Glutamatergic neuron (in vitro differentiated cells): Measurements from ENCODE around the gene ANGPTL4. TPM values are rescaled to one million over a fixed set of nuclear protein-coding genes. Genes with fewer than 3 reads are reported as not detected.

Experiments
- DNase-seq: peaks from one replicate; pipeline ENCODE4 v3.0.0; 2022
- H3K27ac Mint-ChIP-seq: one replicate; pipeline ENCODE4 v1.8.0; 2020; ENCODE audit warnings: mild to moderate bottlenecking, mixed read lengths, inconsistent platforms; ENCODE audit not compliant: unreplicated experiment
- H3K27me3 Mint-ChIP-seq: one replicate; pipeline ENCODE4 v1.8.0; 2020; ENCODE audit warnings: mild to moderate bottlenecking, moderate library complexity, mixed read lengths, inconsistent platforms; ENCODE audit not compliant: unreplicated experiment
- H3K36me3 Mint-ChIP-seq: one replicate; pipeline ENCODE4 v1.8.0; 2020; ENCODE audit warnings: mild to moderate bottlenecking, mixed read lengths, inconsistent platforms; ENCODE audit not compliant: unreplicated experiment
- H3K4me1 Mint-ChIP-seq: one replicate; pipeline ENCODE4 v1.8.0; 2020; ENCODE audit warnings: mild to moderate bottlenecking, low read depth, mixed read lengths, inconsistent platforms; ENCODE audit not compliant: unreplicated experiment
- H3K4me3 Mint-ChIP-seq: one replicate; pipeline ENCODE4 v1.8.0; 2020; ENCODE audit warnings: mild to moderate bottlenecking, mixed read lengths, inconsistent platforms; ENCODE audit not compliant: unreplicated experiment
- H3K9me3 Mint-ChIP-seq: one replicate; pipeline ENCODE4 v1.8.0; 2020; ENCODE audit warnings: mild to moderate bottlenecking, moderate library complexity, mixed read lengths, inconsistent platforms; ENCODE audit not compliant: unreplicated experiment
- total RNA-seq: library from RNA; stranded (reverse); fragmentation: NEBNext Ultra II Directional; extraction: Animal tissue kit (Norgen Biotek cat#: 25700); gene quantifications from one replicate; pipeline ENCODE4 v1.2.1, GENCODE V29; 2021; ENCODE audit not compliant: unreplicated experiment
- TF ChIP-seq, protein P1 (sequence below): fragments of 200-600 bp; sonication (generic); IDR thresholded peaks from one replicate; pipeline ENCODE4 v1.5.0; 2021; ENCODE audit not compliant: partially characterized antibody, unreplicated experiment

Gene ANGPTL4
- total RNA-seq, 1 donor from 2014 or later, result 0.51 TPM

- H3K27me3 Mint-ChIP-seq, result peaks cover 4% of the 10 kb centered on the region
- no peak for DNase-seq
- H3K4me1 Mint-ChIP-seq, result peaks cover 14% of the 10 kb centered on the region
- peaks cover 15% of the 10 kb centered on the region for H3K9me3 Mint-ChIP-seq
- TF ChIP-seq, protein P1, sequence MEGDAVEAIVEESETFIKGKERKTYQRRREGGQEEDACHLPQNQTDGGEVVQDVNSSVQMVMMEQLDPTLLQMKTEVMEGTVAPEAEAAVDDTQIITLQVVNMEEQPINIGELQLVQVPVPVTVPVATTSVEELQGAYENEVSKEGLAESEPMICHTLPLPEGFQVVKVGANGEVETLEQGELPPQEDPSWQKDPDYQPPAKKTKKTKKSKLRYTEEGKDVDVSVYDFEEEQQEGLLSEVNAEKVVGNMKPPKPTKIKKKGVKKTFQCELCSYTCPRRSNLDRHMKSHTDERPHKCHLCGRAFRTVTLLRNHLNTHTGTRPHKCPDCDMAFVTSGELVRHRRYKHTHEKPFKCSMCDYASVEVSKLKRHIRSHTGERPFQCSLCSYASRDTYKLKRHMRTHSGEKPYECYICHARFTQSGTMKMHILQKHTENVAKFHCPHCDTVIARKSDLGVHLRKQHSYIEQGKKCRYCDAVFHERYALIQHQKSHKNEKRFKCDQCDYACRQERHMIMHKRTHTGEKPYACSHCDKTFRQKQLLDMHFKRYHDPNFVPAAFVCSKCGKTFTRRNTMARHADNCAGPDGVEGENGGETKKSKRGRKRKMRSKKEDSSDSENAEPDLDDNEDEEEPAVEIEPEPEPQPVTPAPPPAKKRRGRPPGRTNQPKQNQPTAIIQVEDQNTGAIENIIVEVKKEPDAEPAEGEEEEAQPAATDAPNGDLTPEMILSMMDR, result no peak
- H3K4me3 Mint-ChIP-seq, result no peak overlapping the region
- H3K27ac Mint-ChIP-seq, result no peak overlapping the region
- H3K36me3 Mint-ChIP-seq, result no peaks in the 10 kb centered on the region
These were observed 34.4 kb downstream of the ANGPTL4 start for GRCh38 chr19:8398311-8398771.

DNA sequence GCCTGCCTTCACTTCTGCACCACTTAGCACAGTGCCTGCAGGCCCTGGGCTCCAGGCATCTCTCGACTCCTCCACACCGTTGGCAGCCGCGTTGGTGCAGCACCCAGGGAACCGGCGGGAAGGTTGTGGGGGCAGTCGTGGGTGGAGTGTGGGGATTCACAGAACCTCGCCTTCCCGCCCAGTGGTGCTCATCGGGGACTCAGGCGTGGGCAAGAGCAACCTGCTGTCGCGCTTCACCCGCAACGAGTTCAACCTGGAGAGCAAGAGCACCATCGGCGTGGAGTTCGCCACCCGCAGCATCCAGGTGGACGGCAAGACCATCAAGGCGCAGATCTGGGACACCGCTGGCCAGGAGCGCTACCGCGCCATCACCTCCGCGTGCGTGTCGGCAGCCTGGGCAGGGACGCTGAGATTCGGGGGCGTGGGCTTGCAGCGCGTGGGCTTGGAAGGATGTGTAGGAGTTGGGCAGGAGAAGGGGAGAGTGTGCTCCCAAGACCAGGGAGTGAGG, 35.8 kb downstream of the ANGPTL4 start:
- DNase-seq, result no peak
- no peak overlapping the region for H3K4me3 Mint-ChIP-seq
- H3K27me3 Mint-ChIP-seq, result peaks cover 2% of the 10 kb centered on the region
- peaks cover 11% of the 10 kb centered on the region for H3K4me1 Mint-ChIP-seq
- H3K27ac Mint-ChIP-seq, result no peak overlapping the region
- TF ChIP-seq, protein P1, result no peak
- no peaks in the 10 kb centered on the region for H3K36me3 Mint-ChIP-seq
- H3K9me3 Mint-ChIP-seq, result peaks cover 9% of the 10 kb centered on the region

DNA sequence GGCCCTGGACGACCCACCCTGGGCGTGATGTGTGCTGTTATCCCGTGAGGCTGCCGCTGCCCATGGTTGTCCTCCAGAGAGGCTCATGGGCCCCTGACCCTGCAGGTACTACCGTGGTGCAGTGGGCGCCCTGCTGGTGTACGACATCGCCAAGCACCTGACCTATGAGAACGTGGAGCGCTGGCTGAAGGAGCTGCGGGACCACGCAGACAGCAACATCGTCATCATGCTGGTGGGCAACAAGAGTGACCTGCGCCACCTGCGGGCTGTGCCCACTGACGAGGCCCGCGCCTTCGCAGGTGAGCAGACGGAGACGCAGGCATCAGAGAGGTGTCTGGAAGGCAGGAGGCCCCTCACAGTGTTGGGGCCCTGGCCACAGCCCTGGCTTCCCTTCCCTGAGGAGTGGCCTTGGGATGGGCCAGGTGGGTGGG, 38.0 kb downstream of the ANGPTL4 start:
- H3K4me3 Mint-ChIP-seq, result no peak overlapping the region
- TF ChIP-seq, protein P1, result no peak
- DNase-seq, result no peak
- H3K36me3 Mint-ChIP-seq, result no peaks in the 10 kb centered on the region
- peaks cover 3% of the 10 kb centered on the region for H3K27me3 Mint-ChIP-seq
- H3K9me3 Mint-ChIP-seq, result peaks cover 7% of the 10 kb centered on the region
- peaks cover 7% of the 10 kb centered on the region for H3K4me1 Mint-ChIP-seq
- H3K27ac Mint-ChIP-seq, result no peak overlapping the region

DNA sequence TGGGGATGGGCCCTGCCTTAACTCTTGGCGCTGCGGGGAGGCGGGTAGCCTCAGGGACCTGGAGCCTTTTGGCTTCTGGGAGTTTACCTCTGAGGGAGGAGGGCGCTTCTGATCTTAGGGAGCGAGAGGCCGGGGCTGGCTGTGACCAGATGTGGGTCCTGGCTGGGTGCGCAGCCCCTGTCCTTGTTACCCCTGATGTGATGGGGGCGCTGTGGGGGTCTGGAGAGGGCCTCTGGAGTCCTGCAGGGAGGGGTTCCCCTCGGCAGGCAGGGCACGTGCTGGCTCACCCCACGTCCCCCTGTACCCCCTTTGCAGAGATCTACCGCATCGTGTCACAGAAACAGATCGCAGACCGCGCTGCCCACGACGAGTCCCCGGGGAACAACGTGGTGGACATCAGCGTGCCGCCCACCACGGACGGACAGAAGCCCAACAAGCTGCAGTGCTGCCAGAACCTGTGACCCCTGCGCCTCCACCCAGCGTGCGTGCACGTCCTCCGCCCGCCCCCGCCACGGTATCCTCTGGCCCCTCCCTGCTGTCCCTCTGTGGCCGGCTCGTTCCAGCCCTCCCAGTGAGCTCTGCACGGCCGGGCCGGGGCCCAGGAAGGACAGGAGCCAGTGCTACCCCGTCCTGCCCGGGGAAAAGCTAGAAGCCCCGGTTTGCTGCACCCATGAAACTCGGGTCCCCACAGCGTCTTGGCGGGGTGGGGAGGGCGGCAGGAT, 39.3 kb downstream of the ANGPTL4 start:
- H3K9me3 Mint-ChIP-seq, result peaks cover 5% of the 10 kb centered on the region

DNA sequence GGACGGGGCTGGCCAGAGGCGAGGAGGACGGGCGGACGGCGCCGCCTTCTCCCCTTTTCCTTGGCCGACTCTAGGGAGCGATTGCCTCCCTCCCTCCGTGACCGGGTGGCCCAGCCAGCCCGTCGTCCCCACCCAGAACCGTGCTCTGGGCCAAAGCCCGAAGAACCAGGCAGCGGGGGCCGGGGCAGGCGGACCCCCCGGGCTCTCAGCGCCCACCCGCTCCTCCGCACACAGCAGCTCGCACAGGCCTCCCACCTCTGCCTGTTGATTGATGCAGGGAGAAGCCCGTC, 39.8 kb downstream of the ANGPTL4 start:
- DNase-seq, result no peak
- Mint-ChIP-seq H3K4me1 (no peaks in the 10 kb centered on the region), H3K27ac (no peak overlapping the region), H3K4me3 (no peak overlapping the region), H3K27me3 (peaks cover 1% of the 10 kb centered on the region), H3K36me3 (no peaks in the 10 kb centered on the region), H3K9me3 (peaks cover 5% of the 10 kb centered on the region)
- TF ChIP-seq, protein P1, result no peak

More for the DNA sequence above, 39.3 kb downstream of the ANGPTL4 start:
- DNase-seq, result no peak
- TF ChIP-seq, protein P1, result no peak
- peaks cover under 1% of the 10 kb centered on the region for H3K4me1 Mint-ChIP-seq
- H3K36me3 Mint-ChIP-seq, result no peaks in the 10 kb centered on the region
- H3K4me3 Mint-ChIP-seq, result no peak overlapping the region
- H3K27ac Mint-ChIP-seq, result no peak overlapping the region
- peaks cover 1% of the 10 kb centered on the region for H3K27me3 Mint-ChIP-seq
